HuH-7.5 (cell line): ENCODE data around the gene ADORA1.
A peak's percentile ranks its signal among the peaks of the same experiment; 100 is the strongest.

Experiments used
- DNase-seq: peaks from one replicate; pipeline ENCODE4 v3.0.0; 2011; ENCODE audit warnings: low spot score

Gene ADORA1

DNA sequence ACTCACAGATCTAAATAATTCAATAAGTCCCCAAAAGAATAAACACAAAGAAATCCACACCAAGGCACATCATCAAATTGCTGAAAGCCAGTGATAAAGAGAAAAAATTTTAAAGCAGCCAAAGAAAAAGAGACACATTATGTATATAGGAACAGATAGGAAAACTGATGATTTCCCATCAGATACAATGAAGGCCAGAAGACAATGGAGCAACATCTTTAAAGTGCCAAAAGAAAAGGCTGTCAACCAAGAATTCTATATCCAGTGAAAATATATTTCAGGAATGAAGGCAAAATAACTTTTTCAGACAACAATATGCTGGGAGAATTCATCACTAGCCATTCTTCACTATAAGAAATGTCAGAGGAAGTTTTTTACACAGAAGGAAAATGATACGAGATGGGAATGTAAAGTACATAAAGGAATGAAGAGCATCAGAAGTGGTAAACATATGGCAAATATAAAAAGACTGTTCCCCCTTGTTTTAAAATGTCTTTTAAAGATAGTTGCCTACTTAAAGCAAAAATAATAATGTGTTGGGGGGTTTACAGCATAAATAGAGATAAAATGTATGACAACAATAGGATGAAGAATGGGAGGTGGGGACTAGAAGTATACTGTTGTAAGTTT lies 32.4 kb upstream of the ADORA1 start:
- no peak for DNase-seq

GRCh38 chr1:203096566-203096965 lies 31.0 kb upstream of the ADORA1 start:
- no peak for DNase-seq

DNA sequence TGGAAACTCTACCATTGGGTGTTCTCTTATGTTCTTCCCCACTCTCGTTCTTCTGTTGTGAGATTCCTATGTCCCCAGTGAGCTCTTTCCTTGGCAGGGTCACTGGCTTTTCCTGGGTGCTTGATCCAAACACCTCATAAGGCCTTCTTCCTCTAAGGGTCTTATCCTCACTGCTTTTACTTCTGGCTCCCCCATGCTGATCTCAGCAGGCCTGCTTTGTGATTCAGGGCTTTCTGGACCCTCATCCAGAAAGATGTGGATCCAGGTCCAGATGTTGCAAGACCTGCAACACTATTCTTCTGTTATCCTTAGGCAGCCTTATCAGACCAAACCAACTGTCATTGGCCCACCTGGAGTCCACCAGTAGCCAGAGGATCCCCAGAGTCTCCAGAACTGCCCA lies 30.5 kb upstream of the ADORA1 start:
- DNase-seq, result no peak

- DNase-seq, result no peak
Observed at GRCh38 chr1:203098445-203098844, 29.1 kb upstream of the ADORA1 start.

- no peak for DNase-seq
Observed at GRCh38 chr1:203098914-203099520, 28.5 kb upstream of the ADORA1 start.

DNA sequence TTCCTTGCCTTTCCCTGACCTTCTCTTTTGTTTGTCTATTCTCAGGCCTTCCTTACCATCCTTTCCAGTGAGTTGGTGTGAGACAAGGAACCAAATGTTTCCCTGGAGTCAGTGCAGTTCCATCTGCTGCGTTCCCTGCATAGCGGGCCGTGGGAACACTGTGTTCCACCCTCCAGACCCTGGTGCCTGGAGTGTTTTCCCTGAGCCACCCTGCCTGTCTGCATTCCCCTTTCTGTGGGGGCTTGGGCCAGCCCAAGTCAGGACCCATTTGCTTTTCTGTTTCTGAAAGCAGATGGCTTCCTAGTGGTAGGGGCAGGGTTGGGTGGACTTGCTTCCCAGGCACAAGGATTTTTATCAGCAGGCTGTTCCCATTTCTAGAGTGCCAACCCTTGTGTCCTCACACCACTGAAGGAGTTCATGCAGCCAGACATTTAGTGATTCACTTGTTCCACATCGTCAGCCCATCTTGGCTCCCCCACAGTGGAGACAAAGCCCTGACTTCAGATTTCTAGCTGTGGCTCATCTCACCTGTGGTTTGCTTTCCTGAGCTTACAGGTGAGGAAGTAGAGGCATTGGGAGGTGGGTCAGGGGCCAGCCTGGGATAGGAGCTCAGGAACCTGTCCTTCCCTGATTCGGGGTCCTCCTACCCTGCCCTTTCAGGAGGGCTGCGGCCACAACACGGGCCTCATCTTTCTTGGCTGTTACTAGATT lies 27.6 kb upstream of the ADORA1 start:
- no peak for DNase-seq

- no peak for DNase-seq
Observed at GRCh38 chr1:203100516-203100869, 27.0 kb upstream of the ADORA1 start.

DNA sequence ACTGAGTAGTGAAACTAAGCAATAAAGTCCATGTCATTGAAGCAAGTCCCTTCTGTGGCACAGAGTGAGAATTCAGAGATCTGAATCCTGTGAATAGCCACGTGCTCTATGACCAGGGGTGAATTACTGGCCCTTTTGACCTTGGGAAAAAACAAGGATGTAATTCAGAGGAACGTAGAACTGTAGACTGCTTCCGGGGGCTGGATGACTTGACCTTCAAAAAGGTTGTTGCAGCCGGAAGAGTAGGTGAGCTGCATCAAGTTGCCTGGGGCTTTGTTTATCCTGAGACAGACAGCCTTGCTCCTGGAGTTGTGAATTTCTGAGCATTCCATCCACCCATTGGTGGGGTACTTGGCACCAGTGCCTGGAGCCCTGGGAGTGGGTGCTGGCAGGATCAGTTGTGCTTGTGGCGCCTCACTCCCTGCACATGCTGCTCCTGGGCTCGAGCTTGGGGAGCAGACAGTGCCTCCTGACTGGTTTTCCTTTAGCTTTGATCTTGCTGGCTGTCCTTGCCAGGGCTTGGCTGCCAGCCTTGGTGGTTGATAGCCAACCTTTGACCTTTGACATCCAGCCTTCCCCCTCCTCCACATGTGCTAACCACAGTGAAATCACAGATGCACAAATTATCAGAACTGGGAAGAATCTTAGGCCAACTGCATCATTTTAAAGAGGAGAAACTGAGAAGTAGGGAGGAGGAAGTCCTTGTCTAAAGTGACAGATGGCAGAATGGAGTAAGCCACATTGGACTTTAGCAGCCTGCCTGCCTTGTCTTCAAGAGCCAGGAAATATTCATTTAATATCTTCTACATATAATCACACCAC lies 25.5 kb upstream of the ADORA1 start:
- DNase-seq, result no peak

DNA sequence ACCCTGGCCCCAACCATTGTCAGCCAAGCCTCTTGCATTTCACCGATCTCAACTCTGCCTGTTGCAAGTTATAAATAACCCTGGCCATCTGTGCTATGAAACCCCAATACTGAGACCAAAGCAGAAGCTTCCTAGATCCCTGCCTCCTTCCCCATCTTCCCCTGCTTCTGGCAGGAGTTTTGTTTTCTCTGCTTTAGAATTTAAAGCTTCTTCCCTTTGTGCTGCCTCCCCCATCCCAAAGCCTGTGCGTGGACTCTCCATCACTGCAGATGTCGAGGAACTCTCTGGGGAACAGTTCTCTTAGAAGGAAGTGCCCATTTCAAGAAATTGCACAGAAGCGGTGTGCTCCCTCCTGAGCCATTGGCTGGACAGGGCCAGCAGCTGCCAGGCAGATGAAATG lies 24.3 kb upstream of the ADORA1 start:
- DNase-seq, result no peak

DNA sequence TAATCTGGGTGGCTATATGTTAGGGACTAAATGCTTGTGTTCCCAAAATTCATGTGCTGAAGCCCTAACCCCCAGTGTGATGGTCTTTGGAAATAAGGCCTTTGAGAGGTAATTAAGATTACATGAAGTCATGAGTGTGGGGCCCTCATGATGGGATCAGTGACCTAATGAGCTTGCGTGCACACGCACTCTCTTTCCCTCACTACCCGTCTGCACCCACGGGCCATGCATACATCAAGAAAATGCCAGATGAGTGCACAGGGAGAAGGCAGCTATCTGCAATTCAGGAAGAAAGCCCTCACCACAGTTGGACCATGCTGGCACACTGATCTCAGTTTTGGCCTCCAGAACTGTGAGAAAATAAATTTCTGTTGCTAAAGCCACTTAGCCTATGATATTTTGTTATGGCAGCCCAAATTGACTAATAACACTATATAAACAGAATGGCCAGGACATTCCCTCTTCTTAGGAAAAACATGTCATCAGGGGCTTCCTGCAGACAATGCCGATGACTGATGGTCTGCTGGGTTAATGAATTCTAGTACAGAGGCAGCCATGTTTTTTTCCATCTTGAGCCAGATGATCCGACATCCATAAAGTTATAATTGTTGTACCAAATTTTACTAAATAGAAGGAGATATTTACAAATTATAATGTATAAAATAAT lies 23.6 kb upstream of the ADORA1 start:
- DNase-seq, result no peak

GRCh38 chr1:203104789-203105390 lies 22.6 kb upstream of the ADORA1 start:
- no peak for DNase-seq

GRCh38 chr1:203112475-203112874 lies 15.1 kb upstream of the ADORA1 start:
- DNase-seq, result no peak

GRCh38 chr1:203113308-203113707 lies 14.2 kb upstream of the ADORA1 start:
- DNase-seq, result no peak

DNA sequence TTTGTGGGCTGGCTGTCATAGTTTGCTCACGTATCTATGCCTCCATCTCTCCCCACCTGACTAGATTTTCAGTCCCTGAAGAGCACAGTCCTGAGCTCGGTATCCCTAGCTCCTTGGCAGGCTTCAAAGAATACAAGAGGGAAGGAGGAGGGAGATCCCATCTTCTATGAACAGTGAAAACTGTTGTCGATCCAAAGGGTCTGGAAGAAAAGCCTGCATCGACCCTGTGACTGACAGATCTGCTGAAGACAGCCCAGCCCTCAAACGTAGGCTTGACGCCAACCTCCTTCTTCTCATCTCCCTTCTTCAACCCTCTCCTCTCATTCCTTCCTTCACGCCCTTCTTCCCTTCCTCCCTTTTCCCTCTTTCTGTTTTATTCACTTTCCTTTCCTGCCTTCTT lies 13.3 kb upstream of the ADORA1 start:
- no peak for DNase-seq

GRCh38 chr1:203116091-203116820 lies 11.3 kb upstream of the ADORA1 start:
- no peak for DNase-seq

DNA sequence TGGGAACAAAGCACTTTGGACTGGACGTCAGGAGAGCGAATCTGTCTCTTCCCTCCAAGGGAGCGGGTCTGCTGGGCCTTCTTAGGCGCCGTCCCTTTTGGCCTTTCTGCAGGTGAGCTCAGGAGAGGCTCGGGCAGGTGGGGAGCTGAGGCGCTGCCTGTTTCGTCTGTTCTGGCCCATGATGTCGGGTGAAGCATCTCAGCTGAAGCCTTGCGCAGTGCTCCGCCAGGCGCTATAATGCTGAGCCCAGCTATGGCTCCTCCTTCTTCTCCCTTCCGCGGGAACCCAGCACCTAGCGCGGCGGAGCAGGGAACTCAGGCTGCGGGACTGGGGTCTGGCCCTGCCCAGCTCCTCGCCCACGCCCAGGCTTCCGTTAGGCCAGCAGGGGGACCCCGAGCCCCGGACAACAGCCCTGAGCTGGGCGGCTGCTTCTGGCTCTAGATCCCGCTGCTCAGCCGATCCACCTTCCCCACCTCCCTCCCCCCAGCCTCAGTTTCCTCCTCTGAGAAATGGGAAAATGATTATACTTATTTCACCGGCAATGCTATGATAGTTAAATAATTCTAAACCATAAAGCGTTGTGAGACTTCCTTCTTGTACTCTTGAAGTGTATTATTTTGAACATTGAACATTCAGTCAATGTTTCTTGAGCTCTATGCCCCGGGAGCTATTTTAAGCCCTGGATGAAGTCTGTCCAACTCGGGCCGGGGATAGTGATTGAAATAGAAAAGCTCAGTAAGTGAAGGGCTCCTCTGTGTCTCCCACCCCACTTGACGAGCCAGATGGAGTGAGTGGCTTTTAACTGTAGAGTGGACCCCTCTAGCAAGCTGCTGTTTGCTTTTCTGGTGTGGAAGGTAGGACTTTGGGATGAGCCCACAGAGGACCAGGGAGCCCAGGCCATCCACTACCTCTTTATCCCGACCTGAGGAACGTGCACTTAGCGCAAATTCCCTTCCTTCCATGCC lies 9.6 kb upstream of the ADORA1 start:
- DNase-seq, result peak; percentile 88

- DNase-seq, result no peak
Observed at GRCh38 chr1:203120325-203121153, 7.0 kb upstream of the ADORA1 start.

DNA sequence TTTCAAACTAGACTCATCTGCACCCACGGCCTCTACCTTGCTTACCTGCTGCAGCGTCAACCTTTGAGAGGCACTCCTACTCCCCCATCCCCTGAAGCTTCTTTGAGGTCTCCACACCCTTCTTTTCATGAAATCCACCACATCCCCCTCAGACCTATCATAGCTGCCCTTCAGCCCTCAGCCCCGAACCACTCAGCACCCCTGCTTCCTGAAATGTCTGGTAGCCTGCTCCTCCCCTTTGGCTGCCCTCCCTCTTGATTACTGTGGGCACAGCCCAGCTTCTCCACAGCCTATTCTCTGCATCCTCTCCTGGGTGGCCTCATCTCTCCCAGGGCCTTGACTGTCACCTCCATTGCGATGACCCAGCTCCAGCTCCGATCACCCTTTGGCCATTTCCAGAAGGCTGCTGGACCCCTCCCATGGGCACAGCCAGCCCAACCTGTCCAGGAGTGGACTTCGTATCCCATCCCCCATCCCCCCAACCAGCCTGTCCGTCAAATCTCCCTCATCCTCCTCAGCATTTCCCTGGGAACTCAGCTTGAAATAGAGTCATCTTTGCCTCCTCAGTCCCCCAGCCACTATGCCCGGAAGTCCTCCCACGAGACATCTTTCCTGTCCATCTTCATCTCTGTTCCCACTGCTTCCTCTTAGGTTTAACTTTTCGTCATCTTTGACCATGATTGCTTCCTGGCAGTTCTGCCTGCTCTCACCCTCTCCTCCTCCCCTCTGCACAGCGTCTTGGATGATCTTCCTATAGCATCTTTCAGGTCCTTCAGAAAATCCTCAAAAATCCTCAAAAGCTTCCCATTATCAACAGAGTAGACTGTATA lies 6.1 kb upstream of the ADORA1 start:
- no peak for DNase-seq
